Stimulated activated CD8-positive, alpha-beta memory T cell treated with anti-CD3 and anti-CD28 coated beads, Interleukin-2, amount 100 ng/mL, for 48 hours (primary cell): Measurements from ENCODE around the gene CORO1A.
"Not testable (repeated sequence)": the region's sequence is repeated elsewhere in the genome, so short reads cannot be mapped to it uniquely, and the experiment has no call there.

Experiments used
- DNase-seq, 2 donors: peaks; one replicate each; pipeline ENCODE4 v3.0.0-alpha.2; 2020; ENCODE audit warnings: low read depth in 2 of 2

CORO1A gene

DNA sequence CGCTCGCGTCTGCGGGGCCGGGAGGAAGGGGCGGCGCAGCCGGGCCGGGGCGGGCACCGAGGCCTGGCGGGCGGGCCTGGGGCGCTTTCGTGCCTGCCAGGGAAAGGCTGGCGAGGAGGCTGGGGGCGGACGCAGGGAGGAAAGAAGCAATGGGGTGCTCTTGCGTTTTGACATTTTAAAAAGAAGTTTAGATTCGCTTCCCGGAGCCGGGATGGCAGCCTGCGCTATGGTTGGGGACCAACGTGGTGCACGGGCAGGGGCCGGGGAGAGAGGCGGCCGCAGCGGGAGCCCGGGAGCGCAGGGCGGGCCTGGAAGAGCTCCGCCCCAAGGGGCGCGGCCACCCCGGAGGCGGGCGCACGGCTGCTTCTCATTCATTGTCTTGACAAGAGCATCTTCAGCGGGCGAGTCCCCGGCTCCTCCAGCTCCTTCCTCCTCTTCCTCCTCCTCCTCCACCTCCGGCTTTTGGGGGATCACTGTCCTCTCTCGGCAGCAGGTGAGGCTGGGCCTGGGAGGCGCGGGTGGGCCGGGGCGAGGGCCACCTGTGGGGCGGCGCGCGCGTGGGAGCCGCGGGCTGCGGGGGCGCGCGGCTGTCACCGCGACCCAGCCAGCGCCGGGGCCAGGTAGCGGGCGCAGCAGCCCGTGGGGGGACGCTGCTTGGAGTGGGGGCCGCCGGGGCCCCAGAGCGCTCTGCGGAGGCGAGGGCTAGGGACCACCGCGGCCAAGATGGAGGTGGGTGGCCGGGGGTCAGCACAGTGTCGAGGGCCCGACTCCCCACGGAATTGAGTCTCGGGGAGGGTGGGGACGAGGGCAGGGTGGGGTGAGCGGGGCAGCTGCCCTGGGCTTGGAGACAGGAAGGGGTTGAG is at the start of gene CORO1A:
Gene CORO1A, plus strand, starts transcription at position 370 of the 863 bp plus-strand sequence. CDS start 1,608 bp downstream, outside the sequence.
- DNase-seq = peak; percentile 82 to 84

DNA sequence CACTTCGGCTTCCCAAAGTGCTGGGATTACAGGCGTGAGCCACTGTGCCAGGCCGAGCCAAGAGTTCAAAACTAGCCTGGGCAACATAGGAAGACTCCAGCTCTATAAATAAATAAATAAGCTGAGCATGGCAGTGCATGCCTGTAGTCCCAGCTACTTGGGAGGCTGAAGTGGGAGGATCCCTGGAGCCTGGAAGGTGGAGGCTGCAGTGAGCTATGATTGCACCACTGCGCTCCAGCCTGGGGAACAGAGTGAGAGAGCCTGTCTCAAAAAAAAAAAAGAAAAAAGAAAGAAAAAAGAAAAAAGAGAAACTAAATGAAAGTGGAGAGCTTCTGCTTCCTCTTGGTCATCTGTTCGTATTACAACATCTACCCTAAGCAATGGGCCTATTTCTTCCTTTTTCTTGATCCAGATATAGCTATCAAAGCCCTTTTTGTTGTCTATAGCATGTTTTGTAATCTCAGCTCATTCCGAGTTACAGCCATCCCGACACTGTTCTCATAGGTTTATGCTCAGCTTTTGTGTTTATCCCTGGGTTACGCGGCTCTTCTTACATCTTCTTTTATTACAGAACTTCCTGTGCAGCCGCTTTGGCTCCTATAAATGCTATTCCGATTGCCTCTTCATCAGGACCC is 46.3 kb upstream of the CORO1A start:
- no peak for DNase-seq

DNA sequence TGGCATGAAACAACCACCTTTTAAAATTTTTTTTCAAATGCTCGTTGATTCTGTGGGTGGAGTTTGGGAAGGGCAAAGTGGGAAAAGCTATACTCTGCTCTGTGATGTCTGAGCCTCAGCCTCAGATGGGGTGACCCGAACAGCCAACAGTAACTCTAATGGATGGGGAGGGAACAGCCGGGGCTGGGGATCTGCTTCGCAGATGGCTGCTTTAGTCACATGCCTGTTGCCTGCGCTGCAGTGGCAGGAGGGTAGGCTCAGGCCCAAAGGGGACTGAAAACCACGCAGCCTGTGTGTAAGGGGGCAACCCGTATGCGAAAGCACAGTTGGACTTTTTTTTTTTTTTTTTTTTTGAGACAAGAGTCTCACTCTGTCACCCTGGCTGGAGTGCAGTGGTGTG is 45.5 kb upstream of the CORO1A start:
- DNase-seq = no peak

DNA sequence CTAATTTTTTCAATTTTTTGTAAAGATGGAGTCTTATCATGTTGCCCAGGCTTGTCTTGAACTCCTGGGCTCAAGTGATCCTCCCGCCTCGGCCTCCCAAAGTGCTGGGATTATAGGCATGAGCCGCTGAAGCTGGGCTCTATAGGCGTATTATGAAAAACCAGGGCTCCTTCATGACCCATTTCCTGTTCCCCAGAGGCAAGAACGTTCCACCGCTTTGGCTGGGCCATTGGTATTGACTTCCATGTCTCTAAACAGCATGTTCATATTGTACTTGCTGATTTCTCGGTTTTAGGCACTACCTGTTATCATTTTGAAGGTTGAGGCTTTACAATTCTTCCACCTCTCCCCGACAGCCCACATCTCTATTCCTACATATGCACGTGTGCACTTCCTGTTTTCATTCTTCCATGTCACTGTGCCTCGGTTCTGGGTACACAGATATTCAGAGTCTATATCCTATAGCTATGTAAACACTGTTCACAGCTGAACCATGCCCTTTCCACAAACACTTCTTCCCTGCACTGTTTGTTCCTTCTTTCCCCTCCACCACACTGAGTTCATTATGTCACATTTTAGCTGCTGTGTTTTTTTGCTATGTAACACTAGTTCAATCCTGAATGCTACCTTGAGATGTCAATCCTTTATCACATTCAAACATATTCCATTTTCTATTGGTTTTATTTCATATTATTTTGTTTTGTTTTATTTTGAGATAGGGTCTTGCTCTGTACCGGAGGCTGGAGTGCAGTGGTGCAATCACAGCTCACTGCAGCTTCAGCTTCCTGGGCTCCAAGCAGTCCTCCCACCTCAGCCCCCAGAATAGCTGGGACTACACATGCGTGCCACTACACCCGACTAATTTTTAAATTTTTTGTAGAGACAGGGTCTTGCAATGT is 43.6 kb upstream of the CORO1A start:
- DNase-seq = no peak

DNA sequence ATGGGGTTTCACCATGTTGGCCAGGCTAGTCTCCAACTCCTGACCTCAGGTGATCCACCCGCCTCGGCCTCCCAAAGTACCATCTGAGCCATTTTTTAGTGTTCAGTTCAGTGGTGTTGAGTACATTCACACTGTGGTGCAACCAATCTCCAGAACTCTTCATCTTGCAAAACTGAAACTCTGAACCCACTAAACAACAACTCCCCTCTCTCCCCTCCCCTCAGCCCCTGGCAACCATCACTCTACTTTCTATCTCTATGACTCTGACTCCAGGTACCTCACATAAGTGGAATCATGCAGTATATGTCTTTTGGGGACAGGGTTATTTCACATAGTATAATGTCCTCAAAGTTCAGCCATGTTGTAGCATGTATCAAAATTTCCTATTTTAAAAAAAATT is 41.7 kb upstream of the CORO1A start:
- no peak for DNase-seq

DNA sequence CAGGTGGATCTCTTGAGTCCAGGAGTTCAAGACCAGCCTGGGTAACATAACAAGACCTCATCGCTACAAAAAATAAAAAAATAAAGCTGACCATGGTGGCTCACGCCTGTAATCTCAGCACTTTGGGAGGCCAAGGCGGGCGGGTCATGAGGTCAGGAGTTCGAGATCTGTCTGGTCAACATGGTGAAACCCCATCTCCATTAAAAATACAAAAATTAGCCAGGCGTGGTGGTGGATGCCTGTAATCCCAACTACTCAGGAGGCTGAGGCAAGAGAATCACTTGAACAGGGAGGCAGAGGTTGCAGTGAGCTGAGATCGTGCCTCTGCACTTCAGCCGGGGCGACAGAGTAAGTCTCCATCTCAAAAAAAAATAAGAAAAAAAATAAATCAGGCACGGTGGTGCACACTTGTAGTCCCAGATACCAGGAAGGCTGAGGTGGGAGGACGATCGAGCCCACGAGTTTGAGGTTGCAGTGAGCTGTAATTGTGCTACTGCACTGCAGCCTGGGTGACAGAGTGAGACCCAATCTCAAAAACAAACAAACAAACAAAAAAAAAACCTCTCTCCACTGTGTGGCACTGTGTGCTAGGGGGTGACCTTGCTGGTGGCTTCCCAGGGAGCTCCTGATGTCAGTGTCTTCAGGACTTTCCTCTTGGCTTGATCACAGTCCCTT is 40.6 kb upstream of the CORO1A start:
- DNase-seq = no peak

DNA sequence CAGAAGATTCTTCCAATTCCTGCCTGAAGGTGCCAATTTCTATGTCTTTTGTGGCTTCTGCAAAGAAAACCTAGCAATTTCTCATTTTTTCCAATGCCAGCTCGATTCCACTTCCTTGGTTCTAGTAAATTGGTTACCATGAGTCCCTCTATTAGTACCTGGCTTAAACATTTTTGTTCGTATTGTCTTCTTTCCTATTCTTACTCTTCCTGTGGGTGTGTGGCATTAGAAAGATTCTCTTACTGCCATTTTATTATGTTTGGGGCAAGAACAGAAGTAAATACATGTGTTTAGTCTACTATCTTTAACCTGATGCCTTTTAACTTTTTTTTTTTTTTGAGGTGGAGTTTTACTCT is 40.1 kb upstream of the CORO1A start:
- DNase-seq = no peak

DNA sequence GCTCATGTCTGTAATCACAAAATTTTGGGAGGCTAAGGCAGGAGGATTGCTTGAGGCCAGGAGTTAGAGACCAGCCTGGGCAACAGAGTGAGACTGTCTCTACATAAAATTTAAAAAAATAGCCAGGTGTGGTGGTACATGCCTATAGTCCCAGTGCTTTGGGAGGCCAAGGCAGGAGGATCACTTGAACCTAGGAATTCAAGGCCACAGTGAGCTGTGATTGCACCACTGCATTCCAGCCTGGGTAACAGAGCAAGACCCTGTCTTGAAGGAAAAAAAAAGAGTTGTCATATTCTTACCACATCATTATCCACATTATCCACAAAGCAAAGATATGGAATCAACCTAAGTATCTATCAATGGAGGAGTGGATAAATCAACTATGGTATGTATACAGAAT is 39.4 kb upstream of the CORO1A start:
- no peak for DNase-seq

DNA sequence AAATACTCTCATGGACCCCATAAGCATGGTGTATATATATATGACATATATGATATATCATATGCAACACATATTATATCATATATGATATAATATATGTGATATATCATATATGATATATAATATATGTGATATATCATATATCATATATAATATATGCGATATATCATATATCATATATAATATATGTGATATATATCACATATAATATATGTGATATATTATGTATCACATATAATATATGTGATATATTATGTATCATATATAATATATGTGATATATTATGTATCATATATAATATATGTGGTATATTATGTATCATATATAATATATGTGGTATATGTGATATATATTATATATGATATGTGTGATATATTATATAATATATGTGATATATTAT is 38.5 kb upstream of the CORO1A start:
- no peak for DNase-seq

DNA sequence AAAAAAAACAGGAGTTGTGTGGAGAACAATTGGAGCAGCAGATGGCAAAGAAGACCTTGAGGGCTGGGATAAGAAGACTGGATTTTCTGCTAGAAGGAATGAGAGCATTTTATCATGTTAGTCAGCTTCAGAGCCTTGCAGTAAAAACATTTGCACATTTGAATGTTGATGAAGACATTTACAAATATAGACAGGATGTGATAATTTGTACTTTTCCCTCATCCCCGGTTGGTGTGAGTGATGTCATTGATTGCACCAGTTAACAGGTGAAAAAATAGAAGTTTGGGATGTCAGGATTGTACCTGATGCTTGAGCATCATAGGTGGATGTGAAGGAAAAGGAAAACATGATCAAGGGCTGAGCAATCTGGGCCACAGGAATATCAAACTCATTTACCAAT is 37.7 kb upstream of the CORO1A start:
- DNase-seq = no peak

DNA sequence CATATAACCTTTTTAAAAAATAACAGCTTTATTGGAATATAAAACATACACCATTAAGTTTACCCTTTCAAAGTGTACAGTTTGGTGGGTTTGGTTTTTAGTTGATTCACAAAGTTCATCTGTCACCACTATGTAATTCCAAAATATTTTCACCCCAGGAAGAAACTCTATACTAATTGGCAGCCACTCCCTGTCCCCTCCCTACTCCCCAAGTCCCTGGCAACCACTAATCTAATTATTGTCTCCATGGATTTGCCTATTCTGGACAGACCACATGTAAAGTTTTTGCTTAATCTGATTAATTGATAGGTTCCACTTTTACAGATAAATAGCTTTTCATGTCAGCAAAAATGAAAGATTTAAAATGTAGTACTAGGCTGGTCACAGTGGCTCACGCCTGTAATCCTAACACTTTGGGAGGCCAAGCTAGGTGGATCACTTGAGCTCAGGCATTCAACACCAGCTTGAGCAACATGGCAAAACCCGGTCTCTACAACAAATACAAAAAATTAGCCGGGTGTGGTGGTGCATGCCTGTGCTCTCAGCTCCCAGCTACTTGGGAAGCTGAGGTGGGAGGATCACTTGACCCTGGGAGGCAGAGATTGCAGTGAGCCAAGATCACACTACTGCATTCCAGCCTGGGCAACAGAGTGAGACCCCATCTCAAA is 35.4 kb upstream of the CORO1A start:
- no peak for DNase-seq

DNA sequence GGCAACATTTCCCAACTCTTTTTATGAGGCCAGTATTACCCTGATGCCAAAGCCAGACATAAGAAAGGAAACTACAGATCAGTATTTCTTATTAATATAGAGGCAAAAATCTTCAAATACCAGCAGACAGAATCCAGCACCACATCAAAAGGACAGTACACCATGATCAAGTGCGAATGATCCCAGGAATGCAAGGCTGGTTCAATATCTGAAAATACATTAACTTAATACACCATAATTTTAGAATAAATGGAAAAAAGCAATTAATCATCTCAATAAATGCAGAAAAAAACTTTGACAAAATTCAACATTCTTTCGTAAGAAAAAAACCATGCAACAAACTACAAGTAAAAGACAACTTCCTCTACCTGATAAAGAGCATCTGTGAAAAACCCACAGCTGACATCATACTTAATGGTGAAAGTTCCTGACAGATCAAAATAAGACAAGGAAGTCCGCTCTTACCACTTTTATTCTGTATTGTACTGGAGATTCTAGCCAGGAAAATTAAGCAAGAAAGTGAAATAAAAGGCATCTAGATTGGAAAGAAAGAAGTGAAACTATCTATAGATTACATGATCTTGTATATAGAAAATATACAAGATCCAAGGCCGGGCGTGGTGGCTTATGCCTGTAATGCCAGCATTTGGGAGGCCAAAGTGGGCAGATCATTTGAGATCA is 34.0 kb upstream of the CORO1A start:
- no peak for DNase-seq

DNA sequence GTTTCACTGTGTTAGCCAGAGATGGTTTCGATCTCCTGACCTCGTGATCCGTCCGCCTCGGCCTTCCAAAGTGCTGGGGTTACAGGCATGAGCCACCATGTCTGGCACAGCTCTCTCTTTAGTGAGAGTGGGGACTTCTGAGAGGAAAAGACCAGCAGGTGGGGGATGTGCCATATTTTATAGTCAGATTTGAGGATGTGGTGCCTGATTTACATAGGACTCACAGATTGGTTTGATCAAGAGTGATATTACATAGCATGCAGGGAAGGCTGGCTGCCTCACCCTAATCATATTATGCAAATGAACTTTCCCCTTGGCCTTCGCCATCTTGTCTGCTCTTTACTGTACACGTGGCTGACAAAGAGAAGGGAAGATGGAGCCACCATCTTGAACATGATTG is 32.3 kb upstream of the CORO1A start:
- no peak for DNase-seq

DNA sequence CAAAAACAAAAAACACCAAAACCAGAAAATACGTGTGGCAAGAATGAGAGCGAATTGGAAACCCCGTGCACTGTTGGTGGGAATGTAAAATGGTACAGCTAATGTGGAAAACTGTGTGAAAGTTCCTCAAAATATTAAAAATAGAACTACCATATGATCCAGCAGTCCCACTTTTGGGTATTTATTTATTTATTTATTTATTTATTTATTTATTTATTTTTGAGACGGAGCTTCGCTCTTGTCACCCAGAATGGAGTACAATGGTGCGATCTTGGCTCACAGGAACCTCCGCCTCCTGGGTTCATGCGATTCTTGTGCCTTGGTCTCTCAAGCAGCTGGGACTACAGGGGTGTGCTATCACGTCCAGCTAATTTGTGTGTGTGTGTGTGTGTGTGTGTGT is 30.9 kb upstream of the CORO1A start:
- DNase-seq = no peak

DNA sequence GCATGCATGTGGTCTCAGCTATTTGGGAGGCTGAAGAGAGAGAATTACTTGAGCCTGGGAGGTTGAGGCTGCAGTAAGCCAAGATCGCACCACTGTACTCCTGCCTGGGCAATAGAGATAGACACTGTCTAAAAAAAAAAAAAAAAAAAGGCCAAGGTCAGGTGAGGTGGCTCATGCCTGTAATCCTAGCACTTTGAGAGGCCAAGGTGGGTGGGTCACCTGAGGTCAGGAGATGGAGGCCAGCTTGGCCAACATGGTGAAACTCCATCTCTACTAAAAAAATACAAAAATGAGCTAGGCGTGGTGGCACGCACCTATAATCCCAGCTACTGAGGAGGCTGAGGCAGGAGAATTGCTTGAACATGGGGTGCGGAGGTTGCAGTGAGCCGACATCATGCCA is 28.2 kb upstream of the CORO1A start:
- no peak for DNase-seq

DNA sequence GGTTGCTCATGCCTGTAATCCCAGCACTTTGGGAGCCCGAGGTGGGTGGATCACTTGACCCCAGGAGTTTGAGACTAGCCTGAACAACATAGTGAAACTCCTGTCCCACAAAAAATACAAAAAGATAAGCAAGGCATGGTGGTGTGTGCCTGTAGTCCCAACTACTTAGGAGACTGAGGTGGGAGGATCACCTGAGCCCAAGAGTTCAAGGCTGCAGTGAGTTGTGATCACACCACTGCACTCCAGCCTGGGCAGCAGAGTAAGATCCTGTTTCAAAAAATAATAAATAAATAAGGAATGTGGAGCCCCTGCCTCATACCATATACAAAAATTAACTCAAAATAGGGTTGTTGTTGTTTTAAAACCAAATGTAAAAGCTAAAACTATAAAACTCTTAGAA is 26.2 kb upstream of the CORO1A start:
- no peak for DNase-seq

DNA sequence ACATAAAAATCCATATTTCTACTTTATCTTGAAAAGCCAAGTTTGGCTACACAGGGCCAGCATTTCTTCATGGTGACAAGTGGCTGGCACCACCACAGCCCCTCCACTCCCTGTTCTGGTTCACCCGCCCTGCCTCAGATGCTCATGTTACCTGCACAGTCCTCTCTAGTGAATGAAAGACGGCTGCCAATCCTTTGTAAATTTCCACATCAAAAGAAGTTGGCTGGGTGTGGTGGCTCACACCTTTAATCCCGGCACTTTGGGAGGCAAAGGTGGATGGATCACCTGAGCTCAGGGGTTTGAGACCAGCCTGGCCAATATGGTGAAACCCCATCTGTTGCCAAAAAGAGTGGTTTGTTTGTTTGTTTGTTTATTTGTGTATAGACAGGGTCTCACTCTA is 19.9 kb upstream of the CORO1A start:
- DNase-seq = no peak

DNA sequence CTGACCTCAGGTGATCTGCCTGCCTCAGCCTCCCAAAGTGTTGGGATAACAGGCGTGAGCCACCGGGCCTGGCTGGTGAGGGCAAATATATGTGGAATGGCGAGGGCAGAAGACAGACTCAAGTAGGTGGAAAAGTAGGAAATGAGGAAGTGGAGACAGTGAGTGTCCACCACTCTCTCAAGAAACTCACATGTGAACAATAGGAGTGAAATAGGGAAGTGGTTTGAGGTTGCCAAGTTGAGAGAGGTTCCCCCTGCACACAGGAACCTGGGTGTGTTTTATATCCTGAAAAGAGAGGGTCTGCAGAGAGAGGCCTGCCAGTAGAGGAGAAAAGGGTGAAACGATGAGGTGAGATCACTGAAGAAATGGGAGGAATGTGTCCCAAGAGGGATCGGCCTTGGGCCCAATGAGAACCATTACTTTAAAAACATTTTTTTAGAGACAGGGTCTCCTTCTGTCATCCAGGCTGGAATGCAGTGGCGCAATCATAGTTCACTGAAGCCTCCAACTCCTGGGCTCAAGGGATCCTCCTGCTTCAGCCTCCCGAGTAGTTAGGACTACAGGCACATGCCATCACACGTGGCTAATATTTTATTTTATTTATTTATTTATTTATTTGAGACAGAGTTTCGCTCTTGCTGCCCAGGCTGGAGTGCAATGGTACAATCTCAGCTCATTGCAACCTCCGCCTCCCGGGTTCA is 17.1 kb upstream of the CORO1A start:
- DNase-seq = no peak

DNA sequence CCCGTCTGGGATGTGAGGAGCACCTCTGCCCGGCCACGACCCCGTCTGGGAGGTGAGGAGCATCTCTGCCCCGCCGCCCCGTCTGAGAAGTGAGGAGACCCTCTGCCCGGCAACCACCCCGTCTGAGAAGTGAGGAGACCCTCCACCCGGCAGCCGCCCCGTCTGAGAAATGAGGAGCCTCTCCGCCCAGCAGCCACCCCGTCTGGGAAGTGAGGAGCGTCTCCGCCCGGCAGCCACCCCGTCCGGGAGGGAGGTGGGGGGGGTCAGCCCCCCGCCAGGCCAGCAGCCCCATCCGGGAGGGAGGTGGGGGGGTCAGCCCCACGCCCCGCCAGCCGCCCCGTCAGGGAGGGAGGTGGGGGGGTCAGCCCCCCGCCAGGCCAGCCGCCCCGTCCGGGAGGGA is 14.7 kb upstream of the CORO1A start:
- not testable (repeated sequence) for DNase-seq

DNA sequence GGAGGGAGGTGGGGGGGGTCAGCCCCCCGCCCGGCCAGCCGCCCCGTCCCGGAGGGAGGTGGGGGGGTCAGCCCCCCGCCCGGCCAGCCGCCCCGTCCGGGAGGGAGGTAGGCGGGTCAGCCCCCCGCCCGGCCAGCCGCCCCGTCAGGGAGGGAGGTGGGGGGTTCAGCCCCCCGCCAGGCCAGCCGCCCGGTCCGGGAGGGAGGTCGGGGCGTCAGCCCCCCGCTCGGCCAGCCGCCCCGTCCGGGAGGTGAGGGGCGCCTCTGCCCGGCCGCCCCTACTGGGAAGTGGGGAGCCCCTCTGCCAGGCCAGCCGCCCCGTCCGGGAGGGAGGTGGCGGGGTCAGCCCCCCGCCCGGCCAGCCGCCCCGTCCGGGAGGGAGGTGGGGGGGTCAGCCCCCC is 14.0 kb upstream of the CORO1A start:
- DNase-seq = not testable (repeated sequence)
